RWPE2 (cell line): ENCODE measurements around the gene WDR93.

Experiments
- ATAC-seq: fragments of 200-7000 bp; cut with Tn5 transposase; 3 replicates; pipeline ENCODE4 v1.9.1; 2021; ENCODE audit warnings: low read depth
- DNase-seq: peaks from one replicate; pipeline ENCODE4 v3.0.0-alpha.2; 2020; ENCODE audit warnings: low spot score
- H3K27ac ChIP-seq: fragments of 450-650 bp; 2 replicates; pipeline ENCODE4 v1.5.1; 2017; ENCODE audit warnings: mild to moderate bottlenecking; ENCODE audit not compliant: poor library complexity, severe bottlenecking
- H3K27me3 ChIP-seq: fragments of 250-450 bp; sonication (Bioruptor Pico); 2 replicates; pipeline ENCODE4 v1.5.1; 2021; ENCODE audit warnings: mild to moderate bottlenecking, moderate library complexity; ENCODE audit not compliant: insufficient read depth, poor library complexity, severe bottlenecking
- H3K36me3 ChIP-seq: fragments of 250-450 bp; sonication (Bioruptor Pico); 2 replicates; pipeline ENCODE4 v1.5.1; 2020; ENCODE audit warnings: low read depth, mild to moderate bottlenecking, moderate library complexity
- H3K4me1 ChIP-seq: fragments of 250-450 bp; sonication (Bioruptor Pico); 2 replicates; pipeline ENCODE4 v1.5.1; 2021; ENCODE audit warnings: mild to moderate bottlenecking, moderate library complexity; ENCODE audit not compliant: insufficient read depth, poor library complexity, severe bottlenecking
- H3K4me3 ChIP-seq: fragments of 250-450 bp; sonication (Bioruptor Pico); 2 replicates; pipeline ENCODE4 v1.5.1; 2021; ENCODE audit warnings: mild to moderate bottlenecking, moderate library complexity; ENCODE audit not compliant: severe bottlenecking
- H3K9me3 ChIP-seq: fragments of 250-450 bp; sonication (Bioruptor Pico); 2 replicates; pipeline ENCODE4 v1.5.1; 2021; ENCODE audit warnings: mild to moderate bottlenecking, moderate library complexity; ENCODE audit not compliant: severe bottlenecking
- TF ChIP-seq, protein P1 (sequence below): fragments of 450-650 bp; IDR thresholded peaks from one replicate; pipeline ENCODE4 v1.5.1; 2017; ENCODE audit warnings: mild to moderate bottlenecking, moderate library complexity; ENCODE audit not compliant: poor library complexity, severe bottlenecking

WDR93 gene

DNA sequence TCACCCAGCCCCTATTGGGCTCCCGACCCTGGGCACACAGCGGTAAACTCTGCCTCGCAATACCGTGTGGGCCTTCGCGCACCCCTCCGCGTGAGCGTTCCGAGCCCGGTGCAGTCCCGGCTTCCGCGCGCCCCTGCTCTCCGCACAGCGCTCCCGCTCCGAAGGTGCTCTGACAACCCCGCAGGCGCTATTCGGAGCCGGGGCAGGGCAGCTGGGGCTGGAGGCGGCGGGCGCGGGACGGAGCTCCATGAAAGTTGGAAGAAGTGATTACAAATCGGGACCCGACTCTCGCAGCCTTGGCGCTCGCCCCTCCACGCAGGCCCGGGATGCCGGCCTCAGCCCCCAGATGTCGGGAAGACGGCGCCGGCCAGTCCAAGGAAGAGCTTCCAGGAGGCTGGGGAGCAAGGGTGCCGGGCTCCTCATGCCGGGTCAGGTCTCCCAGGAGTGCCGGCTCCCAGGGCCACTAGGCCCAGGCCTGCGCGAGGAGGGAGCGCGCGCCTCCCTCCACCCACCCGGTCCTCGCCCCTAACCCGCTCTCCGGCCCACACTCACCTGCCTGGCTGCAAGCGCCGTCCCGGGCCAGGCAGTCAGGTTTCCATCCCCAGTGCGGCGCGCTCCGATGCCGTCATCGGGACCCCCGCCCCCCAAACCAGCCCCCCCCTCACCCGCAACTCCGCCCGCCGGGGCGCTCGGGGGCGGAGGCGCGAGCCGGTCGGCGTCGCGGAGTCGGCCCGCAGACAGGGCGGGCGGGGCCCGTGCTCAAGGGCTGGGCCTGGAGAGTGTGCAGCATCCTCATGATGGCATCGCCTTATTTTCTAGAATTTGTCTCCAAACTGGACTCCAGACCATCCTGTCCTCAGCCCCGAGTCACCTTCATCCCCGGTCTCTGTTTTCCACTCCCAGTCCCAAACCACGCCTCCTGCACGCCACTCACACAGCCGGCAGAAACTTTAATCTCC lies 35.5 kb upstream of the WDR93 start, which contains the start of gene KIF7:
Gene KIF7 (minus strand): TSS at position 621 of the 959 bp plus-strand sequence. CDS start 2,537 bp downstream, outside the sequence.
- H3K4me1 ChIP-seq, result no peaks in the 10 kb centered on the region
- peak within 1 kb of the TSS; percentile 11 for H3K27ac ChIP-seq
- H3K4me3 ChIP-seq, result peak within 1 kb of the TSS; percentile 75
- no peaks in the 10 kb centered on the region for H3K36me3 ChIP-seq
- peak; percentile 77 for DNase-seq
- no peaks in the 10 kb centered on the region for H3K9me3 ChIP-seq
- H3K27me3 ChIP-seq, result no peaks in the 10 kb centered on the region
- ATAC-seq, result peak; percentile 70
- TF ChIP-seq, protein P1, sequence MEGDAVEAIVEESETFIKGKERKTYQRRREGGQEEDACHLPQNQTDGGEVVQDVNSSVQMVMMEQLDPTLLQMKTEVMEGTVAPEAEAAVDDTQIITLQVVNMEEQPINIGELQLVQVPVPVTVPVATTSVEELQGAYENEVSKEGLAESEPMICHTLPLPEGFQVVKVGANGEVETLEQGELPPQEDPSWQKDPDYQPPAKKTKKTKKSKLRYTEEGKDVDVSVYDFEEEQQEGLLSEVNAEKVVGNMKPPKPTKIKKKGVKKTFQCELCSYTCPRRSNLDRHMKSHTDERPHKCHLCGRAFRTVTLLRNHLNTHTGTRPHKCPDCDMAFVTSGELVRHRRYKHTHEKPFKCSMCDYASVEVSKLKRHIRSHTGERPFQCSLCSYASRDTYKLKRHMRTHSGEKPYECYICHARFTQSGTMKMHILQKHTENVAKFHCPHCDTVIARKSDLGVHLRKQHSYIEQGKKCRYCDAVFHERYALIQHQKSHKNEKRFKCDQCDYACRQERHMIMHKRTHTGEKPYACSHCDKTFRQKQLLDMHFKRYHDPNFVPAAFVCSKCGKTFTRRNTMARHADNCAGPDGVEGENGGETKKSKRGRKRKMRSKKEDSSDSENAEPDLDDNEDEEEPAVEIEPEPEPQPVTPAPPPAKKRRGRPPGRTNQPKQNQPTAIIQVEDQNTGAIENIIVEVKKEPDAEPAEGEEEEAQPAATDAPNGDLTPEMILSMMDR, result no peak

DNA sequence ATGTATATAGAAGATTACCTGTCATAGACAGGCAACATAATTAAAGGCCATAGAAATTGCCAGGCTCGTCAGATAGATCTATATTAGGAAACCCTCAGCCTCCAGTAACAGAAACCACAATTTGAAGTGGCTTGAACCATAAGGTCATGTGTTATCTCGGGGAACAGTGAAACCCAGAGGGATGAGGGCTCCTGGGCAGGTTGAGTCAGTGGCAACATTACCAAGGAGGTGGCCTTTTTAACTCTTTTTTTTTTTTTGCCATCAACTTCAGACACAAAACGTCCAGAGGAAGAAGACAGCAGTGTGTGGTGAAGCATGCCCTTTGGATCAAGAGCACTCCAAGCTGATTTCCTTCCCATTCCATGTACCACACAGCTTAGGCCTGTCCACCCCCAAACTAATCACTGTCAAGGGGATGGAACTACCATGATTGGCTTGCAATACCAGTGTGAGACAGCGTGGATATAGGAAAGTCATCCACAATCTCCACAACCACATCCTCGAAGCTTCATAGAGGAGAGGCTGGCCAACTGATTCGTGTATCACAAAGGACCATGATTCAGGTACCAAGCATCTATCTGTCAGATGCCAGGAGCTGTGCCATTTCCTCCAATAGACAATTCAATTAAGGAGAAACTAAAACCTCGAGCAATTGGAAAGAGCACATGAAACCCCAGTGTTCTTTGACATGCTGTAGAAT lies 34.3 kb upstream of the WDR93 start:
- DNase-seq (peak; percentile 6), ATAC-seq (no peak)
- Histone ChIP-seq H3K36me3 (no peaks in the 10 kb centered on the region), H3K9me3 (no peaks in the 10 kb centered on the region), H3K4me3 (no peak overlapping the region), H3K27me3 (no peaks in the 10 kb centered on the region), H3K27ac (no peak overlapping the region), H3K4me1 (no peaks in the 10 kb centered on the region)
- TF ChIP-seq, protein P1, result no peak

DNA sequence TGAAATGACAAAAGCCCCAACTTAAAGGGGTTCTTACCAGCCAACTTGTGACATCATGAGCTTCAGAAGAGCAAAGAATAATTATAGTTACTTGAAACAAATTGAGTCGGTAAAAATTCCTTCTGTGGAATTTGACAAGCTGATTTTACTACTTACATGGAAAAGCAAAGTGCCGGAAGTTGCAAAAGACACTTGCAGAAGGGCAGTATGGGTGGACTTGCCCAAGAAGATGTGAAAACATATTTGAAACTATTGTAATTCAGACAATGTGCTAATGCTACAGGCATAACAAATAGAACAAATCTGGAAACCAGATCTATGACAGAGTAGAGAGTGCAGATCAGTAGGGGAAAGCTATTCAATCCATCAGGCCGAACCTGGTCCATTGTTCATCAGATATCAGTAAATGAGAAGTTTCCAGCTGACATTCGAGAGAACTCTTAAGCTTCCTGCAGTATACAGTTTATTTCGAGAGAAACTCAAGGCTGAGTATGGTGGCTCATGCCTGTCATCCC lies 32.9 kb upstream of the WDR93 start:
- Histone ChIP-seq H3K36me3 (no peaks in the 10 kb centered on the region), H3K4me1 (peaks cover 8% of the 10 kb centered on the region), H3K27me3 (no peaks in the 10 kb centered on the region), H3K4me3 (no peak overlapping the region), H3K27ac (no peak overlapping the region), H3K9me3 (no peaks in the 10 kb centered on the region)
- ATAC-seq, result no peak
- DNase-seq, result no peak
- TF ChIP-seq, protein P1, result no peak

DNA sequence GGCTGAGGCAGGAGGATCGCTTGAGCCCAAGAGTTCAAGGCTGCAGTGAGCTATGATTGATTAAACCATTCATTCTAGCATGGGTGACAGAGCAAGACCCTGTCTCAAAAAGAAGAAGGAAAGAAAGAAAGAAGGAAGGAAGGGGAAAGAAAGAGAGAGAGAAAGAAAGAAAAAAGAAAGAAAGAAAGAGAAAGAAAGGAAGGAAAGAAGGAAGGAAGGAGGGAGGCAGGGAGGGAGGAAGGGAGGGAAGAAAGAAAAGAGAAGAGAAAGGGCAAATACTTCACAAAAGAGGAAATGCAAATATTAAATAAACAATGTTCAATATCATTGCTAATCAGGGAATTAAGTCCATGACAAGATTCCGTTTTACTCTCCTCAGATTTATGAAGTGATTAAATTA lies 31.3 kb upstream of the WDR93 start:
- no peaks in the 10 kb centered on the region for H3K9me3 ChIP-seq
- ATAC-seq (no peak), DNase-seq (no peak)
- H3K27ac ChIP-seq, result no peak overlapping the region
- H3K4me1 ChIP-seq, result peaks cover 12% of the 10 kb centered on the region
- no peaks in the 10 kb centered on the region for H3K27me3 ChIP-seq
- TF ChIP-seq, protein P1, result no peak
- no peak overlapping the region for H3K4me3 ChIP-seq
- H3K36me3 ChIP-seq, result no peaks in the 10 kb centered on the region
